Measurements from ENCODE around the gene TMED6.

TMED6 gene

DNA sequence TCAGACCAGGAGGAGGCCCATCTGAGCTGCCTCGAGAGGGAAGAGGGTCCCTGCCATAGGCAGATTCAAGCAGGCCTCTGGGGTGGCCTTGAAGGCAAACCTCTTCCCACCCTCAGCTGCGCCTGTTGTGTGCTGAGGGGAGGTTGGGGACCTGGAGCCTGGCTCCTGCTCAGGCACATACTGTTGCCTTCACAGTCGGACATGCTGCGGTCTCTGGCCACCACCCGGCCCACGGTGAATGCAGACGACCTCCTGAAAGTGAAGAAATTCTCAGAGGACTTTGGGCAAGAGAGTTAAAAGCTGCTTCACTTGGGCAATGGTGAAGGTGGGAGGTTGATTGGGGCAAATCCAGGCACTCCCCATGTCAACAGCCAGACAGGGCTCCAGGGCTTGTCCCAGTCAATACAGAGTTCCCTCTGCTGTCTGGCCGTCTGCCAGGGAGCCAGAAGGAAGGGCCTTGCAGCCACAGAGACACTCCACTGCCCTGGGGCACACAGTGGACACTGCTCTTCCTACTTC lies 27.5 kb downstream of the TMED6 start:
- TF ChIP-seq CTCF (IDR thresholded peaks at IDR 0.05), result no peak
- no peak for DNase-seq (ENCODE audit: low spot score)
- Histone ChIP-seq H3K27ac (no peak overlapping the region), H3K4me3 (no peak overlapping the region)

DNA sequence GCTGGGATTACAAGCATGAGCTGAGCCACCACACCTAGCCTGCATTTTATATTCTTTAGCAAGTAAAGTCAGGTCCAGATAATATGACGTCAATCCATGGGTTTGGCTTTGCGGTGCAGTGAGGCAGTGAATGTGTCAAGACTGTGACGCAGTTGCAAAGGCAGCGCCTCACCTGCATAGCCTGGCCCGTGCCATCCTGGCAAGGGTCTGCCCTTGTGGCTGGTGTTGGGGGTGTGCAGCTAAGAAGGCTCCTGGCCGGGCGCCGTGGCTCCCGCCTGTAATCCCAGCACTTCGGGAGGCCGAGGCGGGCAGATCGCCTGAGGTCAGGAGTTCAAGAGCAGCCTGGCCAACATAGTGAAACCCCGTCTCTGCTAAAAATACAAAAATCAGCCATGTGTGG lies 28.2 kb downstream of the TMED6 start:
- Histone ChIP-seq H3K27ac (no peak overlapping the region), H3K4me3 (no peak overlapping the region)
- peak; percentile 58 for DNase-seq (ENCODE audit: low spot score)
- no peak for TF ChIP-seq CTCF (IDR thresholded peaks at IDR 0.05)

GRCh38 chr16:69322343-69322742 lies 29.2 kb downstream of the TMED6 start:
- no peak for TF ChIP-seq CTCF (IDR thresholded peaks at IDR 0.05)
- Histone ChIP-seq H3K27ac (no peak overlapping the region), H3K4me3 (no peak overlapping the region)
- DNase-seq (ENCODE audit: low spot score), result no peak

DNA sequence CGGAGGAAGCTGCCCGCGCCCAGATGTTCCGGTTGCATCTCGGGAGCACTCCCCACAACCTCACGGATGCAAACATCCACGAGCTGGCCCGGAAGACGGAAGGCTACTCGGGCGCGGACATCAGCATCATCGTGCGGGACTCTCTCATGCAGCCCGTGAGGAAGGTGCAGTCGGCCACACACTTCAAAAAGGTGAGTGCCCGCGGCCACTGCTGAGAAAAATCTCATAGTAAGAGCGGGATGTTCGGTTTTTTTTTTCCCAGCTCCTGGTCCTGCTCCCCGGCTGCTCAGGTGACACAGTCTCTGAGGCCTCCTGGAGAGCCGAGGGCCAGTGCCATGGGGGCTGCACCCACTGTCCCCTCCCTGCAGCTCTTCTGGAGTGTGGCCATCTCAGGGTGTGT lies 30.5 kb downstream of the TMED6 start:
- Histone ChIP-seq H3K4me3 (no peak overlapping the region), H3K27ac (no peak overlapping the region)
- peak; percentile 65 for DNase-seq (ENCODE audit: low spot score)
- no peak for TF ChIP-seq CTCF (IDR thresholded peaks at IDR 0.05)

GRCh38 chr16:69320740-69321073 lies 30.9 kb downstream of the TMED6 start:
- no peak for DNase-seq (ENCODE audit: low spot score)
- Histone ChIP-seq H3K4me3 (no peak overlapping the region), H3K27ac (no peak overlapping the region)
- no peak for TF ChIP-seq CTCF (IDR thresholded peaks at IDR 0.05)

DNA sequence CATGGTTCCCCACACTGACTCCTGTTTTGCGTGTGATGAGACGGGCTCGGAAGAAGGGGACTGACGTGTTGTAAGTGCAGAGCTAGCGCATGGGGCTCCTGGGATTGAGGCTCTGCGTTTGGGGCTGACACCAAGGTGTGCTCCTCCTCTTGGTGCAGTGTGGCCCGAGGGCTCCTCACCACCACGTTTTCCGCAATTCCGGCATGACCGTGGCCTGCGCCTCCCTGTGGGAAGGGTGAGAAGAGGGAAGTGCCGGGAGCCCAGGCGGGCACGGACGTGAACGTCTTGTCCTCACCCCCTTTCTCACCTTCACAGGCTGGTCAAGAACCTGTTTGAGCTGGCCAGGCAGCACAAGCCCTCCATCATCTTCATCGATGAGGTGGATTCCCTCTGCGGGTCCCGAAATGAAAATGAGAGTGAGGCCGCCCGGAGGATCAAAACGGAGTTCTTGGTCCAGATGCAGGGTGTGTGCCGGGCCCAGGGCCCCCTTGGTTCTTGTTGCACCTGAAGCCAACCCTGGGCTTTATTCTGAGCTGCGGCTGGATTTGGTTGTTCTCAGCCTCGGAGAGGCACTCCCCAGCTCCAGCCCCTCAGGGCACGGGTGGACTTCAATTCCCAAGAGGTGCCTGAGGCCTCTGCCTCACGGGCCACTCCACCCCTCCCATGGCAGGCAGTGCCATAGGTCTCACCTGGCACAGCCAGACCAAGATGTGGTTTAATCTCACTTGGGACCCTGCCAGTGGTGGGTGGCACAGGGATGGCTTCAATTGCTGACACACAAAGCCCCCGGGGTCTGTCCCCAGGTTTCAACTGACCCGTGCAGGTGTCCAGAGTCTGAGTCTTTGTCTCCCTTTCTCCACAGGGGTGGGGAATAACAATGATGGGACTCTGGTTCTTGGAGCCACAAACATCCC lies 31.5 kb downstream of the TMED6 start:
- peak; percentile 62 for DNase-seq (ENCODE audit: low spot score)
- no peak overlapping the region for H3K27ac ChIP-seq
- no peak overlapping the region for H3K4me3 ChIP-seq
- no peak for TF ChIP-seq CTCF (IDR thresholded peaks at IDR 0.05)

DNA sequence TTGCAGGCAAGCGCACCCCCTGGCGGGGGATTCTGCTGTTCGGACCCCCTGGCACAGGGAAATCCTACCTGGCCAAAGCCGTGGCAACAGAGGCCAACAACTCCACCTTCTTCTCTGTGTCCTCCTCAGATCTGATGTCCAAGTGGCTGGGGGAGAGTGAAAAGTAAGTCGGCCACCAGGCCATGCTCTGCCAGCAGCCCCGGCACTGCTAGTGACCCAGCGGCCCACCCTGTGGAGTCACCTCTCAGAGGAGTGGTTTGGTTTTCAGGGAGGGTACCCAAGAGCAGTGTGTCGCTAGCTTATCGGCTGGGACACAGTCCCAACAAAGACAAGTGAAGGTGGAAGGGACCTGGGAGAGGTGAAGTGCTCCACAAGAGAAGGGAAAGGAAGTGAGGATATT lies 32.2 kb downstream of the TMED6 start:
- DNase-seq (ENCODE audit: low spot score), result peak; percentile 50
- H3K27ac ChIP-seq, result no peak overlapping the region
- no peak overlapping the region for H3K4me3 ChIP-seq
- no peak for TF ChIP-seq CTCF (IDR thresholded peaks at IDR 0.05)
